Measurements from ENCODE around the gene TAGLN3.

Gene TAGLN3

GRCh38 chr3:111978583-111979433 lies 19.9 kb upstream of the TAGLN3 start, which contains the start of gene ABHD10:
TSS of gene ABHD10 (plus strand) at chr3:111979026. CDS start at chr3:111979062, 36 bp downstream.
- peak; percentile 98 for DNase-seq

- peak; percentile 25 for DNase-seq
These were observed 19.2 kb upstream of the TAGLN3 start for GRCh38 chr3:111979434-111980038.

- no peak for DNase-seq
These were observed 17.8 kb upstream of the TAGLN3 start for GRCh38 chr3:111980716-111981456.

GRCh38 chr3:111981457-111981763 lies 17.3 kb upstream of the TAGLN3 start:
- DNase-seq: no peak

GRCh38 chr3:111984636-111985298 lies 14.0 kb upstream of the TAGLN3 start:
- DNase-seq: no peak

- DNase-seq: no peak
These were observed 11.9 kb upstream of the TAGLN3 start for GRCh38 chr3:111986800-111987199.

GRCh38 chr3:111989061-111989678 lies 9.6 kb upstream of the TAGLN3 start:
- DNase-seq: peak; percentile 60

- no peak for DNase-seq
These were observed 5.7 kb upstream of the TAGLN3 start for GRCh38 chr3:111993038-111993437.

- DNase-seq: no peak
These were observed 982 bp downstream of the TAGLN3 start for GRCh38 chr3:111999484-112000324.

GRCh38 chr3:112000367-112000771 lies 1.6 kb downstream of the TAGLN3 start:
- no peak for DNase-seq

- DNase-seq: no peak
These were observed 2.2 kb downstream of the TAGLN3 start for GRCh38 chr3:112000966-112001365.

GRCh38 chr3:112001526-112001925 lies 2.8 kb downstream of the TAGLN3 start:
- DNase-seq: peak; percentile 40

- DNase-seq: peak; percentile 73
These were observed 3.6 kb downstream of the TAGLN3 start for GRCh38 chr3:112002096-112002971.

- no peak for DNase-seq
These were observed 4.8 kb downstream of the TAGLN3 start for GRCh38 chr3:112003321-112004080.

GRCh38 chr3:112004187-112004586 lies 5.5 kb downstream of the TAGLN3 start:
- DNase-seq: no peak

GRCh38 chr3:112004669-112005068 lies 5.9 kb downstream of the TAGLN3 start:
- no peak for DNase-seq

GRCh38 chr3:112005091-112005672 lies 6.5 kb downstream of the TAGLN3 start:
- DNase-seq: no peak

- no peak for DNase-seq
These were observed 8.9 kb downstream of the TAGLN3 start for GRCh38 chr3:112007633-112008032.

GRCh38 chr3:112009670-112010069 lies 10.9 kb downstream of the TAGLN3 start:
- DNase-seq: no peak

GRCh38 chr3:112010636-112011035 lies 11.9 kb downstream of the TAGLN3 start:
- no peak for DNase-seq

Data from activated CD4-positive, alpha-beta T cell treated with anti-CD3 and anti-CD28 coated beads, Interleukin-2, Interleukin-6, amounts not matched to agents 100 ng/mL and 50 ng/mL, durations not matched to agents 16 hours and 8 hours (primary cell).